Endometrial microvascular endothelial cells (primary cell): ENCODE measurements around the gene UMAD1. TPM values are rescaled to one million over a fixed set of nuclear protein-coding genes. Genes with fewer than 3 reads are reported as not detected.

ENCODE experiments used
- in situ Hi-C: cut with HindIII; loops from 2 replicates; pipeline ENCODE4 v1.10.0; 2017; ENCODE audit warnings: low sequenced_read_pairs, low pct_unique_long_range_greater_than_20kb; ENCODE audit errors: inconsistent ontology term
- total RNA-seq: library from RNA; depleted of rRNA; stranded (reverse); fragments of >200 nt; gene quantifications from one replicate; pipeline ENCODE4 v1.2.3, GENCODE V29; 2015; ENCODE audit errors: inconsistent ontology term

Gene UMAD1
- total RNA-seq, 1 donor from 2014 or later = 3.0 TPM

GRCh38 chr7:7707806-7708205, 67.3 kb downstream of the UMAD1 start:
- in situ Hi-C loops = no loop called here

- in situ Hi-C loops = no loop called here
These were observed 68.7 kb downstream of the UMAD1 start for GRCh38 chr7:7709291-7709690.

- in situ Hi-C loops = no loop called here
These were observed 69.9 kb downstream of the UMAD1 start for GRCh38 chr7:7710469-7710868.

GRCh38 chr7:7713730-7714129, 73.2 kb downstream of the UMAD1 start:
- in situ Hi-C loops = no loop called here

- in situ Hi-C loops = no loop called here
These were observed 77.9 kb downstream of the UMAD1 start, which contains the start of gene RPA3 for GRCh38 chr7:7718492-7718891. Gene RPA3, minus strand, starts transcription at chr7:7718607. Its CDS starts 78,189 bp downstream, at chr7:7640418.

- in situ Hi-C loops = no loop called here
These were observed 78.7 kb downstream of the UMAD1 start for GRCh38 chr7:7719236-7719635.

GRCh38 chr7:7720193-7720592, 79.6 kb downstream of the UMAD1 start:
- in situ Hi-C loops = no loop called here

- in situ Hi-C loops = no loop called here
These were observed 80.4 kb downstream of the UMAD1 start for GRCh38 chr7:7720750-7721621.

- in situ Hi-C loops = no loop called here
These were observed 91.2 kb downstream of the UMAD1 start for GRCh38 chr7:7731732-7732131.

- in situ Hi-C loops = no loop called here
These were observed 92.2 kb downstream of the UMAD1 start for GRCh38 chr7:7732621-7733281.

- in situ Hi-C loops = no loop called here
These were observed 96.1 kb downstream of the UMAD1 start for GRCh38 chr7:7736671-7737070.

GRCh38 chr7:7737674-7738073, 97.1 kb downstream of the UMAD1 start:
- in situ Hi-C loops = no loop called here

- in situ Hi-C loops = no loop called here
These were observed 97.6 kb downstream of the UMAD1 start for GRCh38 chr7:7738177-7738576.

GRCh38 chr7:7738622-7739021, 98.1 kb downstream of the UMAD1 start:
- in situ Hi-C loops = no loop called here

GRCh38 chr7:7739204-7740036, 98.9 kb downstream of the UMAD1 start:
- in situ Hi-C loops = no loop called here

- in situ Hi-C loops = no loop called here
These were observed 99.4 kb downstream of the UMAD1 start for GRCh38 chr7:7740037-7740355.

- in situ Hi-C loops = no loop called here
These were observed 101.7 kb downstream of the UMAD1 start for GRCh38 chr7:7742223-7742622.

GRCh38 chr7:7745258-7745657, 104.7 kb downstream of the UMAD1 start:
- in situ Hi-C loops = no loop called here

- in situ Hi-C loops = no loop called here
These were observed 105.4 kb downstream of the UMAD1 start for GRCh38 chr7:7745966-7746365.

GRCh38 chr7:7746458-7746857, 105.9 kb downstream of the UMAD1 start:
- in situ Hi-C loops = no loop called here
